HCT116 (cell line): Measurements from ENCODE around the gene NUMA1. TPM values are rescaled to one million over a fixed set of nuclear protein-coding genes. Genes with fewer than 3 reads are reported as not detected.

Source experiments
- ATAC-seq: fragments of 200-7000 bp; cut with Tn5 transposase; 2 replicates; pipeline ENCODE4 v1.9.1; 2020; ENCODE audit warnings: mild to moderate bottlenecking, moderate library complexity
- BruUV-seq: library from RNA; stranded (reverse); fragments of 400-500 nt; replicated peaks from 2 replicates; lab custom pipeline; 2021; lab: Mats Ljungman, UMichigan
- CTCF ChIA-PET: fragments of 300-600 bp; sonication (Branson Sonifier 250); formaldehyde crosslinking; loops from one replicate; lab custom pipeline; 2021; ENCODE audit warnings: antibody characterized with exemption; lab: Charles Lee
- POLR2A ChIA-PET: fragments of 300-600, 350-600 bp; sonication (Branson Sonifier 250); formaldehyde crosslinking; loops from one replicate; lab custom pipeline; 2021; ENCODE audit warnings: antibody characterized with exemption; lab: Charles Lee
- RAD21 ChIA-PET, 2 experiments: fragments of 300-600 bp; sonication (Branson Sonifier 250); formaldehyde crosslinking; loops; one replicate each; lab custom pipeline; 2023; ENCODE audit warnings: low total read pairs in 2 of 2; ENCODE audit not compliant: uncharacterized antibody in 2 of 2, unreplicated experiment in 2 of 2, low non-redundant PET in 1 of 2; lab: Charles Lee
- DNase-seq: peaks from one replicate; pipeline ENCODE4 v3.0.0-alpha.2; 2010; ENCODE audit warnings: low read depth, low spot score
- H2AFZ ChIP-seq: fragments of 200-600 bp; shearing (Covaris generic), sonication (generic); 2 replicates; pipeline ENCODE4 v1.6.1; 2017; ENCODE audit warnings: low read depth, mixed run types, mixed read lengths, antibody characterized with exemption, low read length; ENCODE audit not compliant: poor library complexity, severe bottlenecking
- H3K27ac ChIP-seq: 2 replicates; pipeline ENCODE4 v1.5.1; 2012; ENCODE audit warnings: low read depth, low read length
- H3K27me3 ChIP-seq: fragments of 200-600 bp; sonication (generic); 2 replicates; pipeline ENCODE4 v1.6.1; 2016; ENCODE audit warnings: mixed run types, low read length, mixed read lengths; ENCODE audit not compliant: insufficient read depth
- H3K36me3 ChIP-seq, 2 experiments: fragments of 200-500 bp in 1 of 2; fragments of 200-600 bp in 1 of 2; sonication (Bioruptor generic) in 1 of 2; sonication (generic) in 1 of 2; 2 replicates each; pipeline versions ENCODE4 v1.5.1 to v1.6.1; 2014 to 2016; ENCODE audit warnings: low read length in 2 of 2, inconsistent platforms in 1 of 2, mixed read lengths in 1 of 2, mixed run types in 1 of 2; ENCODE audit not compliant: insufficient read depth in 2 of 2, control insufficient read depth in 1 of 2
- H3K4me1 ChIP-seq, 2 experiments: fragments of 200-600 bp in 1 of 2; sonication (generic) in 1 of 2; 2 replicates each; pipeline versions ENCODE4 v1.5.1 to v1.6.1; 2012 to 2017; ENCODE audit warnings: low read length in 2 of 2, inconsistent platforms in 1 of 2, mild to moderate bottlenecking in 1 of 2, mixed read lengths in 1 of 2, mixed run types in 1 of 2, moderate library complexity in 1 of 2; ENCODE audit not compliant: insufficient read depth in 2 of 2, control insufficient read depth in 1 of 2
- H3K4me2 ChIP-seq: fragments of 200-600 bp; sonication (generic); 2 replicates; pipeline ENCODE4 v1.6.1; 2017; ENCODE audit warnings: mixed run types, low read length, mixed read lengths
- H3K4me3 ChIP-seq, 2 experiments: fragments of 200-600 bp in 1 of 2; sonication (generic) in 1 of 2; replicated peaks in 1 of 2; 2 replicates each; pipeline ENCODE4 v1.5.1; 2011 to 2016; ENCODE audit warnings: low read length in 2 of 2, control low read depth in 1 of 2, low read depth in 1 of 2, mild to moderate bottlenecking in 1 of 2, mixed read lengths in 1 of 2, mixed run types in 1 of 2
- H3K79me2 ChIP-seq: fragments of 200-600 bp; sonication (generic); 2 replicates; pipeline ENCODE4 v1.6.1; 2017; ENCODE audit warnings: mild to moderate bottlenecking, mixed run types, low read length, moderate library complexity, mixed read lengths; ENCODE audit not compliant: insufficient read depth
- H3K9ac ChIP-seq: fragments of 200-600 bp; sonication (generic); 2 replicates; pipeline ENCODE4 v1.6.1; 2016; ENCODE audit warnings: low read length, mixed read lengths
- H3K9me2 ChIP-seq: fragments of 200-600 bp; sonication (generic), shearing (Covaris generic); 2 replicates; pipeline ENCODE4 v1.6.1; 2017; ENCODE audit warnings: mixed run types, mild to moderate bottlenecking, moderate library complexity; ENCODE audit not compliant: insufficient read depth
- H3K9me3 ChIP-seq, 2 experiments: fragments of 200-500 bp in 1 of 2; fragments of 200-600 bp in 1 of 2; sonication (Bioruptor generic) in 1 of 2; sonication (generic) in 1 of 2; 2 replicates each; pipeline ENCODE4 v1.6.1; 2014 to 2017; ENCODE audit warnings: low read length in 2 of 2, mixed read lengths in 2 of 2, inconsistent platforms in 1 of 2, low read depth in 1 of 2, mild to moderate bottlenecking in 1 of 2, mixed run types in 1 of 2, moderate library complexity in 1 of 2; ENCODE audit not compliant: control insufficient read depth in 1 of 2, insufficient read depth in 1 of 2
- H4K20me1 ChIP-seq: fragments of 200-600 bp; sonication (generic), shearing (Covaris generic); 2 replicates; pipeline ENCODE4 v1.6.1; 2017; ENCODE audit warnings: mixed run types, mild to moderate bottlenecking, moderate library complexity; ENCODE audit not compliant: insufficient read depth
- CBX3 ChIP-seq: IDR thresholded peaks from 2 replicates; pipeline ENCODE4 v1.6.1; 2012; ENCODE audit warnings: low read depth
- EGR1 ChIP-seq: IDR thresholded peaks from 2 replicates; pipeline ENCODE4 v1.6.1; 2012; ENCODE audit warnings: low read depth
- ELF1 ChIP-seq: IDR thresholded peaks from 2 replicates; pipeline ENCODE4 v1.6.1; 2012; ENCODE audit warnings: low read depth, borderline replicate concordance
- EZH2 ChIP-seq: fragments of 200-600 bp; sonication (generic); IDR thresholded peaks from 2 replicates; pipeline ENCODE4 v1.6.1; 2017; ENCODE audit warnings: antibody characterized with exemption, mixed run types
- EZH2phosphoT487 ChIP-seq: fragments of 200-600 bp; IDR thresholded peaks from 2 replicates; pipeline ENCODE4 v1.6.1; 2018; ENCODE audit warnings: antibody characterized with exemption, borderline replicate concordance
- FOSL1 ChIP-seq: IDR thresholded peaks from 2 replicates; pipeline ENCODE4 v1.6.1; 2012; ENCODE audit warnings: low read depth
- JUND ChIP-seq: IDR thresholded peaks from 2 replicates; pipeline ENCODE4 v1.6.1; 2012
- POLR2A ChIP-seq: IDR thresholded peaks from 2 replicates; pipeline ENCODE4 v1.7.0; 2011; ENCODE audit warnings: borderline replicate concordance; ENCODE audit not compliant: insufficient read depth, insufficient read length; ENCODE audit errors: extremely low read depth
- RAD21 ChIP-seq: IDR thresholded peaks from 2 replicates; pipeline ENCODE4 v1.6.1; 2012; ENCODE audit warnings: low read depth, mild to moderate bottlenecking
- SIN3A ChIP-seq: IDR thresholded peaks from 2 replicates; pipeline ENCODE4 v1.6.1; 2012; ENCODE audit warnings: low read depth
- SP1 ChIP-seq: IDR thresholded peaks from 2 replicates; pipeline ENCODE4 v1.6.1; 2012; ENCODE audit warnings: low read depth
- SRF ChIP-seq: IDR thresholded peaks from 2 replicates; pipeline ENCODE4 v1.6.1; 2012; ENCODE audit warnings: low read depth
- TCF7L2 ChIP-seq: IDR thresholded peaks from 2 replicates; pipeline ENCODE4 v1.7.0; 2011; ENCODE audit warnings: borderline replicate concordance, inconsistent platforms; ENCODE audit not compliant: insufficient read depth, insufficient read length; ENCODE audit errors: extremely low read depth
- YY1 ChIP-seq: IDR thresholded peaks from 2 replicates; pipeline ENCODE4 v1.6.1; 2011; ENCODE audit warnings: low read length, low read depth, moderate library complexity, mild to moderate bottlenecking; ENCODE audit not compliant: insufficient replicate concordance; ENCODE audit errors: extremely low read depth
- ZFX ChIP-seq: fragments of 450-650 bp; IDR thresholded peaks from 2 replicates; pipeline ENCODE4 v1.6.1; 2017
- intact Hi-C: fragments of 100-400 bp; cut with micrococcal nuclease; formaldehyde crosslinking; loops from 2 replicates; pipeline ENCODE4 v1.10.0; 2022
- total RNA-seq: library from RNA; stranded (reverse); gene quantifications from one replicate; pipeline ENCODE4 v1.2.1, GENCODE V29; 2021; ENCODE audit not compliant: unreplicated experiment
- TF ChIP-seq, protein P1 (sequence below), 3 experiments: fragments of 200-600 bp in 1 of 3; sonication (generic) in 1 of 3; IDR thresholded peaks in 2 of 3; conservative IDR thresholded peaks in 1 of 3; 2 replicates each; pipeline ENCODE4 v1.5.1; 2012 to 2017; ENCODE audit warnings: low read depth in 2 of 3, low read length in 2 of 3, antibody characterized with exemption in 1 of 3, borderline replicate concordance in 1 of 3, control low read depth in 1 of 3, mild to moderate bottlenecking in 1 of 3, mixed read lengths in 1 of 3, mixed run types in 1 of 3, moderate library complexity in 1 of 3; ENCODE audit not compliant: insufficient read depth in 1 of 3
- TF ChIP-seq, protein P2 (sequence below): IDR thresholded peaks from 2 replicates; pipeline ENCODE4 v1.6.1; 2011; ENCODE audit warnings: mild to moderate bottlenecking, low read length, moderate library complexity; ENCODE audit not compliant: insufficient replicate concordance; ENCODE audit errors: extremely low read depth
- TF ChIP-seq, protein P3 (sequence below): IDR thresholded peaks from 2 replicates; pipeline ENCODE4 v1.6.1; 2012
- TF ChIP-seq, protein P4 (sequence below): IDR thresholded peaks from 2 replicates; pipeline ENCODE4 v1.6.1; 2012

Gene NUMA1
- total RNA-seq, 1 experiment from 2014 or later = 133 TPM

DNA sequence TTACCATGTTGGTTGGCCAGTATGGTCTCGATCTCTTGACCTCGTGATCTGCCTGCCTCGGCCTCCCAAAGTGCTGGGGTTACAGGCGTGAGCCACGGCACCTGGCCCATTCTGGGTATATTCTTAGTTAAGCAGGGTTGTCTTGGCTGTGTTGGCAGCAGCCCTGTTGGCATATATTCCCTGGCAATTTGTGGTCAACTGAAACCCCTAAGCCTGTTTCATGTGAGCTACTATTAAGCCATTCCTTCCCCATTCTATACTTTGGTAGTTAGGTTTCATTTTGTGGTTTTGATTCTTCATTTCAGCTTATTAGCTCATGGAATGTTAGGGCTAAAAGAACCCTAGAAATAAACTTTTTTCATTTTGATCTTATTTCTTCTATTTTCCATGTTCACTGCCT lies 103.8 kb downstream of the NUMA1 start (continued):
- TF ChIP-seq, protein P1, sequence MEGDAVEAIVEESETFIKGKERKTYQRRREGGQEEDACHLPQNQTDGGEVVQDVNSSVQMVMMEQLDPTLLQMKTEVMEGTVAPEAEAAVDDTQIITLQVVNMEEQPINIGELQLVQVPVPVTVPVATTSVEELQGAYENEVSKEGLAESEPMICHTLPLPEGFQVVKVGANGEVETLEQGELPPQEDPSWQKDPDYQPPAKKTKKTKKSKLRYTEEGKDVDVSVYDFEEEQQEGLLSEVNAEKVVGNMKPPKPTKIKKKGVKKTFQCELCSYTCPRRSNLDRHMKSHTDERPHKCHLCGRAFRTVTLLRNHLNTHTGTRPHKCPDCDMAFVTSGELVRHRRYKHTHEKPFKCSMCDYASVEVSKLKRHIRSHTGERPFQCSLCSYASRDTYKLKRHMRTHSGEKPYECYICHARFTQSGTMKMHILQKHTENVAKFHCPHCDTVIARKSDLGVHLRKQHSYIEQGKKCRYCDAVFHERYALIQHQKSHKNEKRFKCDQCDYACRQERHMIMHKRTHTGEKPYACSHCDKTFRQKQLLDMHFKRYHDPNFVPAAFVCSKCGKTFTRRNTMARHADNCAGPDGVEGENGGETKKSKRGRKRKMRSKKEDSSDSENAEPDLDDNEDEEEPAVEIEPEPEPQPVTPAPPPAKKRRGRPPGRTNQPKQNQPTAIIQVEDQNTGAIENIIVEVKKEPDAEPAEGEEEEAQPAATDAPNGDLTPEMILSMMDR (IDR thresholded peaks at IDR 0.05 in 2 of 3, conservative IDR thresholded peaks at IDR 0.05 in 1 of 3; ENCODE audit: borderline replicate concordance in 1 of 3, insufficient read depth in 1 of 3, low read depth in 2 of 3, low read length in 2 of 3) = no peak
- TF ChIP-seq, protein P2, sequence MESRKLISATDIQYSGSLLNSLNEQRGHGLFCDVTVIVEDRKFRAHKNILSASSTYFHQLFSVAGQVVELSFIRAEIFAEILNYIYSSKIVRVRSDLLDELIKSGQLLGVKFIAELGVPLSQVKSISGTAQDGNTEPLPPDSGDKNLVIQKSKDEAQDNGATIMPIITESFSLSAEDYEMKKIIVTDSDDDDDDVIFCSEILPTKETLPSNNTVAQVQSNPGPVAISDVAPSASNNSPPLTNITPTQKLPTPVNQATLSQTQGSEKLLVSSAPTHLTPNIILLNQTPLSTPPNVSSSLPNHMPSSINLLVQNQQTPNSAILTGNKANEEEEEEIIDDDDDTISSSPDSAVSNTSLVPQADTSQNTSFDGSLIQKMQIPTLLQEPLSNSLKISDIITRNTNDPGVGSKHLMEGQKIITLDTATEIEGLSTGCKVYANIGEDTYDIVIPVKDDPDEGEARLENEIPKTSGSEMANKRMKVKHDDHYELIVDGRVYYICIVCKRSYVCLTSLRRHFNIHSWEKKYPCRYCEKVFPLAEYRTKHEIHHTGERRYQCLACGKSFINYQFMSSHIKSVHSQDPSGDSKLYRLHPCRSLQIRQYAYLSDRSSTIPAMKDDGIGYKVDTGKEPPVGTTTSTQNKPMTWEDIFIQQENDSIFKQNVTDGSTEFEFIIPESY = no peak
- TF ChIP-seq, protein P3, sequence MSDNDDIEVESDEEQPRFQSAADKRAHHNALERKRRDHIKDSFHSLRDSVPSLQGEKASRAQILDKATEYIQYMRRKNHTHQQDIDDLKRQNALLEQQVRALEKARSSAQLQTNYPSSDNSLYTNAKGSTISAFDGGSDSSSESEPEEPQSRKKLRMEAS = no peak
- TF ChIP-seq SP1 (no peak), SIN3A (no peak), CBX3 (no peak), JUND (no peak), ZFX (no peak)
- TF ChIP-seq, protein P4, sequence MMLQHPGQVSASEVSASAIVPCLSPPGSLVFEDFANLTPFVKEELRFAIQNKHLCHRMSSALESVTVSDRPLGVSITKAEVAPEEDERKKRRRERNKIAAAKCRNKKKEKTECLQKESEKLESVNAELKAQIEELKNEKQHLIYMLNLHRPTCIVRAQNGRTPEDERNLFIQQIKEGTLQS = no peak

DNA sequence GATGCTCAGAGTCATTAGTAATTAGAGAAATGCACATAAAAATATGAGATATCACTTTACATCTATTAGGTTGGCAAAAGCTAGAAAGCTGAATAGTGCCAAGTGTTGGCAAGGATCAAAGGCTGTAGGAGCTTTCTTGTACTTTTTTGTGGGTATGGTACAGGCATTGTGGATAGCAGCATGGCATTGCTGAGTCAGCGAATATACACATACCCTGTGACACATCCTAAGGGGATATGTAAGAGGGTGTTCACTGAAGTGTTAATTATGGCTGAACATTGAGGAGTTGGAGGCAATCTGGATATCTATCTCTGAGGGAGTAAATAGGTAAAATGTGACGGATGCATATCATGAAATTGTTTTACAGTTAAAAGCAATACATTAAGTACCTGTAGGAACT lies 108.7 kb downstream of the NUMA1 start:
- ChIA-PET RAD21 (no interaction called here), POLR2A (no interaction called here), CTCF (no interaction called here)
- no peak for DNase-seq
- Histone ChIP-seq H3K4me2 (no peak overlapping the region), H3K4me1 (no peaks in the 10 kb centered on the region), H3K9me3 (no peaks in the 10 kb centered on the region), H4K20me1 (no peaks in the 10 kb centered on the region), H3K79me2 (0 out of 2 replicates have a peak, but pooled peaks cover 4% of the 10 kb centered on the region), H3K9ac (no peak overlapping the region), H3K4me3 (no peak overlapping the region), H3K27ac (no peak overlapping the region), H3K27me3 (no peaks in the 10 kb centered on the region), H2AFZ (no peak overlapping the region), H3K36me3 (peaks cover 3% of the 10 kb centered on the region in 2 experiments; a peak in 2 of 4 replicates), H3K9me2 (no peaks in the 10 kb centered on the region)
- ATAC-seq = no peak
- intact Hi-C loops = no loop called here
- no TSS peak for BruUV-seq
- TF ChIP-seq TCF7L2 (no peak), ELF1 (no peak), YY1 (no peak), RAD21 (no peak), POLR2A (no peak), JUND (no peak), CBX3 (no peak), EGR1 (no peak), ZFX (no peak), SRF (no peak), SP1 (no peak), EZH2phosphoT487 (no peak), SIN3A (no peak), FOSL1 (no peak), EZH2 (no peak)
- TF ChIP-seq, protein P4 = no peak
- TF ChIP-seq, protein P1 (IDR thresholded peaks at IDR 0.05 in 2 of 3, conservative IDR thresholded peaks at IDR 0.05 in 1 of 3; ENCODE audit: borderline replicate concordance in 1 of 3, insufficient read depth in 1 of 3, low read depth in 2 of 3, low read length in 2 of 3) = no peak
